Neural progenitor cell (in vitro differentiated cells): ENCODE results near the gene PIRT.

ENCODE experiments used
- CTCF ChIP-seq: fragments of 200-600 bp; sonication (generic); IDR thresholded peaks from 2 replicates; pipeline ENCODE4 v1.5.1; 2017; ENCODE audit warnings: antibody characterized with exemption, mild to moderate bottlenecking
- EZH2 ChIP-seq: fragments of 200-600 bp; sonication (generic); IDR thresholded peaks from 2 replicates; pipeline ENCODE4 v1.6.1; 2017; ENCODE audit warnings: antibody characterized with exemption, mild to moderate bottlenecking, moderate library complexity

DNA sequence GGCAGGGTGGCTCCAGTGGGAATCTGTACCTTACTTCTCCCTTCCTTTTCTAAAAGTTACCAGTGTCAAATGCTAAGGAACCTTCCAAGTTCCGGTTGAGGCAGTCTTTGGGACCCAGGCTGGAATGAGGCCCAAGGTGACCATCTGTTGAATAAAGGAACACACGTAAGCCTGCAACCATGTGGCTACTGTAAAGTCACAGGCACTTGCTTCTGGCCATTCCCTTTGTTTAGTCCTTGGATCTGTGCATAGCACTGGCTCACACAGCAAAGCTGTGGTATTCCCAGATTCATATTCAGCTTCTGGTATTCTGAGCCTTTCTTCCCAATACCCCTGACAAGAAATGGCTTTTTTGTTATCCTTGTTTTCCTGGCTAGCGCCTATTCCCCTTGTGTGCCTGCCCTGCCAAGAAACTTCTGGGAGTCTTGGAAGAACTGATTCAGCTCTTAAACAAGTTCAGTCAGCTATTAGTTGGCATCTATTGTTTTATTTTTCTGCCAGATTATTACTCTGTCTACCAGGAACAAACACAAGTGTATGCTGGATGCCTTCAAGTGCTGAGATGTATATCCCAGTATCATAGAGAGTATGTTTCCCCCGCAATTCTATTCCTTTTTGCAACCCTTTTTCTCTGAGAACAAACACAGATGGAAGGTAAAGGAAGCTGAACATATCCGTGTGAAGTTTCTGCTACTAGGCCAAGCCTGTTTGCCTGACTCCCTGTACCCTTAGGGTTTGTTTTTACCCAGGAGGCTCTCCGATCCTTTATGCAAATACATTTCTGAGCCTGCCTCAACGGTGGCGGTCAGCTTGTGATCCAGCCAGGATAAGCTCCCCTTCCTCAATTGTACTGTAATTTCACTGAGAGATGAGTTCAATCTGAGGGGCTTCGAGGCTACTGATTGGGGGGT is 47.1 kb downstream of the PIRT start:
- TF ChIP-seq CTCF: no peak
- TF ChIP-seq EZH2: no peak
